A673 (cell line): Measurements from ENCODE around the gene LMO7.

Source experiments
- EZH2 ChIP-seq: fragments of 200-600 bp; sonication (generic); IDR thresholded peaks from 2 replicates; pipeline ENCODE4 v1.6.1; 2017; ENCODE audit warnings: borderline replicate concordance, low read depth, mild to moderate bottlenecking, mixed read lengths, antibody characterized with exemption, low read length; ENCODE audit not compliant: poor library complexity, severe bottlenecking
- TF ChIP-seq, protein P1 (sequence below): fragments of 300-800, 200-600 bp; sonication (generic); conservative IDR thresholded peaks from 2 replicates; pipeline ENCODE4 v1.5.1; 2017; ENCODE audit warnings: low read depth, mild to moderate bottlenecking, antibody characterized with exemption, low read length, moderate library complexity, mixed read lengths

- TF ChIP-seq, protein P1, sequence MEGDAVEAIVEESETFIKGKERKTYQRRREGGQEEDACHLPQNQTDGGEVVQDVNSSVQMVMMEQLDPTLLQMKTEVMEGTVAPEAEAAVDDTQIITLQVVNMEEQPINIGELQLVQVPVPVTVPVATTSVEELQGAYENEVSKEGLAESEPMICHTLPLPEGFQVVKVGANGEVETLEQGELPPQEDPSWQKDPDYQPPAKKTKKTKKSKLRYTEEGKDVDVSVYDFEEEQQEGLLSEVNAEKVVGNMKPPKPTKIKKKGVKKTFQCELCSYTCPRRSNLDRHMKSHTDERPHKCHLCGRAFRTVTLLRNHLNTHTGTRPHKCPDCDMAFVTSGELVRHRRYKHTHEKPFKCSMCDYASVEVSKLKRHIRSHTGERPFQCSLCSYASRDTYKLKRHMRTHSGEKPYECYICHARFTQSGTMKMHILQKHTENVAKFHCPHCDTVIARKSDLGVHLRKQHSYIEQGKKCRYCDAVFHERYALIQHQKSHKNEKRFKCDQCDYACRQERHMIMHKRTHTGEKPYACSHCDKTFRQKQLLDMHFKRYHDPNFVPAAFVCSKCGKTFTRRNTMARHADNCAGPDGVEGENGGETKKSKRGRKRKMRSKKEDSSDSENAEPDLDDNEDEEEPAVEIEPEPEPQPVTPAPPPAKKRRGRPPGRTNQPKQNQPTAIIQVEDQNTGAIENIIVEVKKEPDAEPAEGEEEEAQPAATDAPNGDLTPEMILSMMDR: no peak
- no peak for TF ChIP-seq EZH2
These were observed 133.2 kb downstream of the LMO7 start for GRCh38 chr13:75769141-75769905.
